Mesothelial cell of epicardium (in vitro differentiated cells): Measurements from ENCODE around the gene ESRRG. TPM values are rescaled to one million over a fixed set of nuclear protein-coding genes. Genes with fewer than 3 reads are reported as not detected.
A peak's percentile ranks its signal among the peaks of the same experiment; 100 is the strongest.
"Not testable (repeated sequence)": the region's sequence is repeated elsewhere in the genome, so short reads cannot be mapped to it uniquely, and the experiment has no call there.

Experiments used
- DNase-seq, 2 experiments: peaks; one replicate each; pipeline ENCODE4 v3.0.0; 2021; ENCODE audit warnings: low spot score in 2 of 2; ENCODE audit not compliant: unreplicated experiment in 2 of 2
- H3K27ac Mint-ChIP-seq: 2 replicates; pipeline ENCODE4 v1.8.0; 2021; ENCODE audit warnings: mixed read lengths
- H3K27me3 Mint-ChIP-seq: 2 replicates; pipeline ENCODE4 v1.8.0; 2021; ENCODE audit warnings: low read depth, mixed read lengths
- H3K36me3 Mint-ChIP-seq: 2 replicates; pipeline ENCODE4 v1.8.0; 2021; ENCODE audit warnings: mixed read lengths
- H3K4me1 Mint-ChIP-seq: 2 replicates; pipeline ENCODE4 v1.8.0; 2021; ENCODE audit warnings: mixed read lengths
- H3K4me3 Mint-ChIP-seq: 2 replicates; pipeline ENCODE4 v1.8.0; 2021; ENCODE audit warnings: mild to moderate bottlenecking, moderate library complexity, mixed read lengths
- H3K9me3 Mint-ChIP-seq: 2 replicates; pipeline ENCODE4 v1.8.0; 2021; ENCODE audit warnings: mixed read lengths
- total RNA-seq: library from RNA; stranded (reverse); gene quantifications from 3 replicates; pipeline ENCODE4 v1.2.1, GENCODE V29; 2021
- TF ChIP-seq, protein P1 (sequence below): fragments of 200-600 bp; sonication (generic); IDR thresholded peaks from one replicate; pipeline ENCODE4 v1.5.0; 2021; ENCODE audit warnings: antibody characterized with exemption; ENCODE audit not compliant: unreplicated experiment

ESRRG gene
- total RNA-seq, 1 donor from 2014 or later = 11.0 TPM

DNA sequence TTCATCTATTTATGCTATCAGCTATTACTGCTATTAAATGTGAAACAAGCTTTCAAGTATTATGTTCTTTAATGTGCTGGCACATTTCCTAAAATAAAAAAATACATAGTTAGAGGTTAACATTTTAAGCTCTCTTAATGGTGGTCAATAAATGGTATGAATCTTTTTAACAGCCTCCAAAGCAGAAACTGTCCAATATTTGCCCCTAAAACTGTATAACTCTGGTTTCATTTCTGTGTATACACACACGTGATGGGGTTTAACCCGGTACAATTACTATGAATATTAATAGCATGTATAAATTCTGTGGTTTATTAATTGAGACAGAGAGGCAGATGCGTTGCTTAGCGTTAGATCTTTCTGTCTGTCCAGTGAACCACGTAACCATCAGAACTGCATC is 2.2 kb downstream of the ESRRG start:
- no peak for DNase-seq
- Mint-ChIP-seq H3K27ac (no peak overlapping the region), H3K36me3 (no peaks in the 10 kb centered on the region), H3K4me1 (peaks cover 61% of the 10 kb centered on the region), H3K4me3 (peak overlapping the region; percentile 91), H3K9me3 (no peaks in the 10 kb centered on the region), H3K27me3 (peaks cover 4% of the 10 kb centered on the region)
- TF ChIP-seq, protein P1, sequence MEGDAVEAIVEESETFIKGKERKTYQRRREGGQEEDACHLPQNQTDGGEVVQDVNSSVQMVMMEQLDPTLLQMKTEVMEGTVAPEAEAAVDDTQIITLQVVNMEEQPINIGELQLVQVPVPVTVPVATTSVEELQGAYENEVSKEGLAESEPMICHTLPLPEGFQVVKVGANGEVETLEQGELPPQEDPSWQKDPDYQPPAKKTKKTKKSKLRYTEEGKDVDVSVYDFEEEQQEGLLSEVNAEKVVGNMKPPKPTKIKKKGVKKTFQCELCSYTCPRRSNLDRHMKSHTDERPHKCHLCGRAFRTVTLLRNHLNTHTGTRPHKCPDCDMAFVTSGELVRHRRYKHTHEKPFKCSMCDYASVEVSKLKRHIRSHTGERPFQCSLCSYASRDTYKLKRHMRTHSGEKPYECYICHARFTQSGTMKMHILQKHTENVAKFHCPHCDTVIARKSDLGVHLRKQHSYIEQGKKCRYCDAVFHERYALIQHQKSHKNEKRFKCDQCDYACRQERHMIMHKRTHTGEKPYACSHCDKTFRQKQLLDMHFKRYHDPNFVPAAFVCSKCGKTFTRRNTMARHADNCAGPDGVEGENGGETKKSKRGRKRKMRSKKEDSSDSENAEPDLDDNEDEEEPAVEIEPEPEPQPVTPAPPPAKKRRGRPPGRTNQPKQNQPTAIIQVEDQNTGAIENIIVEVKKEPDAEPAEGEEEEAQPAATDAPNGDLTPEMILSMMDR = no peak

DNA sequence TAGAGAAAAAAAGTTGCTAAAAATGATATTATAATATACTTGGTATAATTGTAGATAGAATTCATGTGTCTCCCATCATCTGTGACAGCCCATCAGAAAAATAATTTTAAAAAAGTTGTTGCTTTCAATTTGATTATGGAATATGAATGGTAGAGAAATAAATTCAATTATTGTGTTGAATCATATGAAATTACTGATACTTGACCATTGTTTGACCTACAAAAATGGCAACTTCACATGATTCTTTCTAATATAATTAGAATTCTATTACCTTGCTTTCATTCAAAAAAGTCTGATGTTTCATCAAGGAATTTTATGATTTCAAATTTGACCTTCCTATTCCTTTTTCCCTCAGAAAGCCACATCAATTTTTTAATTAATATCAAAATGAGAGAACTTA is 11.5 kb downstream of the ESRRG start:
- Mint-ChIP-seq H3K36me3 (no peaks in the 10 kb centered on the region), H3K27me3 (no peaks in the 10 kb centered on the region), H3K4me1 (peaks cover 30% of the 10 kb centered on the region), H3K9me3 (no peaks in the 10 kb centered on the region), H3K4me3 (no peak overlapping the region), H3K27ac (no peak overlapping the region)
- TF ChIP-seq, protein P1 = no peak
- DNase-seq = no peak

DNA sequence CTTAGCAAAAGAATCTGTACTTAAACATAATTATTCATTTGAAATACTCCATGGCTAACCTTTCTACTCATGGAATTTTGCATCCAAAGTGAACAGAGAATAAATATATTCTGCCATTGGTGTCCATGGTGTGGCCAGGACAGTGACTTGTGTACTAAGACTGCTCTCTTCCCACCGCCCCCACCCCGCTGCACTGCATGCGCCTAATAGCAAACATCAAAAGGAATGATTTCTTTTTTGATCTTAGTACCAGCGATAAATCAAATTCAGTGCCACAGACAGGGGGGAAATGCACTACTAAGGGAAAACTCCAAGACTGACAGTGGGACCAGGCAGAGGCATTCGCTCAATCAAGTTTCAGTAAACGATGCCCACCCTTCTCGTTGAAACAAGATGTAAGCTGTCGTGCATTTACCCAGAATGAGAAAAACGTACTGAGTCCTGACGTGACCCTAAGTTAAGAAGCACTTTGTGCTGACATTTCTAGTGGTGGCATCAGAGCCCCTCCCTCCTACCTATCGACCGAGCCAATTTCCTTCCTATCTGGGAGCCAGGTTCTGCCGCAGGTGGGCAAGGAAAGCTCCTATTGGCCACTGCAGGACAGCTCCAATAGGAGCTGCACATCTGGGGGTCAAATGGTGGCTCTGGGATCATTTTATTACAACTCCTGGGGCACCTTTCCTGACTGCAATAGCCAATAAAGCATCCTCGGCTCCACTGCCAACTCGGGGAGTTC is 12.5 kb downstream of the ESRRG start:
- TF ChIP-seq, protein P1 = no peak
- H3K4me3 Mint-ChIP-seq = no peak overlapping the region
- H3K9me3 Mint-ChIP-seq = no peaks in the 10 kb centered on the region
- peak overlapping the region; percentile 48 for H3K27ac Mint-ChIP-seq
- no peaks in the 10 kb centered on the region for H3K27me3 Mint-ChIP-seq
- peaks cover 31% of the 10 kb centered on the region for H3K4me1 Mint-ChIP-seq
- no peak for DNase-seq
- H3K36me3 Mint-ChIP-seq = no peaks in the 10 kb centered on the region

DNA sequence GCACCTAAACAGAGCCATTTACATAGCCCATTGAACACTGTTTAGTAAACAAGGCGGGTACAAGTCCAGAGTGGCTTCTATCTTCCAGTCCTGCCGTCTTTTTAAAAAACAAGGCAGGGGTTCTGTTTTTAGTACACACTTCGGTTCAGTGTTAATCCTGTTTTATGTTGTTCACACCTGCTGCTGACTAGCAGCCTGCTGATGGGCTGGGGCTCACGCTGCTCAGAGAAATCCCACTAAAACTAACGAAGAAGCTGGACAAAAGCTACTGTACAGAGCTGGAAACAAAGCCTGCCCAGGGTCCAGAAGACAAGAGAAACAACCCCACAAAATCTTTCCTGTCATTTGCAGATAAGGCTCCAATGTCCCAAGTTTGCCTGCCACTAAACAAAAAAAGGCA is 13.2 kb downstream of the ESRRG start:
- H3K27ac Mint-ChIP-seq = peak overlapping the region; percentile 48
- H3K27me3 Mint-ChIP-seq = no peaks in the 10 kb centered on the region
- TF ChIP-seq, protein P1 = no peak
- peaks cover 34% of the 10 kb centered on the region for H3K4me1 Mint-ChIP-seq
- no peaks in the 10 kb centered on the region for H3K9me3 Mint-ChIP-seq
- DNase-seq = no peak
- no peaks in the 10 kb centered on the region for H3K36me3 Mint-ChIP-seq
- no peak overlapping the region for H3K4me3 Mint-ChIP-seq

DNA sequence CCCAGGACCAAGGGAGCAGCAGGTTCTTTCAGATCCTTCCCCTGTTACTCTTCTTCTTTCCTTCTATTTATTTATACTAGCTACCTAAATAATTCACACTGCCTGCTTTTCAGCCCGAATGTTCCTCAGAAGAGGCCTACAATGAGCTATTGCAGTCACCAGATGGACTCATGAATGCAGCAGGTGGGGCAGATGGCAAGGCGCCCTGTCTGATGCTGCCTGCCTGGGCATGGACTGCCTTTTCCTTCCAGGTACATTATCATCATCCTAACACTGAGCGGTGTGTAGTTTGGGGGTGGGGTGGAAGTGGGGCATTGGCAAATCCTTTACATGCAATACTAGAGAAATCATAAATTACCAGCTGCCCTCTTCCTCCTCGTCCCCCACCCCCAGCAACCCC is 17.6 kb downstream of the ESRRG start:
- TF ChIP-seq, protein P1 = no peak
- H3K4me3 Mint-ChIP-seq = no peak overlapping the region
- H3K9me3 Mint-ChIP-seq = no peaks in the 10 kb centered on the region
- DNase-seq = no peak
- H3K36me3 Mint-ChIP-seq = peaks cover 3% of the 10 kb centered on the region
- H3K4me1 Mint-ChIP-seq = peaks cover 20% of the 10 kb centered on the region
- H3K27ac Mint-ChIP-seq = no peak overlapping the region
- no peaks in the 10 kb centered on the region for H3K27me3 Mint-ChIP-seq

DNA sequence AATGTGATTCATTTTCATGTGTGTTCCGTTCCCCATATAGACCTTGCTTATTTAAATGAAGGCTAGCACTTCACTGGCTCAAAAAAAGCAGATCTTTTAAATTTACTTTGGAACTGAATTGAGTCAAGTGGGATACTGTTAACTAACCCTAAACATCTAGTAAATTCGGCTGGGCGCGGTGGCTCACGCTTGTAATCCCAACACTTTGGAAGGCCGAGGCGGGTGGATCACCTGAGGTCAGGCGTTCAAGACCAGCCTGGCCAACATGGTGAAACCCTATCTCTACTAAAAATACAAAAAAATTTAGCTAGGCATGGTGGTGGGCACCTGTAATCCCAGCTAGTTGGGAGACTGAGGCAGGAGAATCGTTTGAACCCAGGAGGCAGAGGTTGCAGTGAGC is 19.2 kb downstream of the ESRRG start:
- not testable (repeated sequence) for H3K27me3 Mint-ChIP-seq, H3K36me3 Mint-ChIP-seq, H3K27ac Mint-ChIP-seq

More for the DNA sequence above, 19.2 kb downstream of the ESRRG start:
- H3K4me3 Mint-ChIP-seq, H3K4me1 Mint-ChIP-seq, DNase-seq, H3K9me3 Mint-ChIP-seq: not testable (repeated sequence)
